ENCODE results near the gene FBH1.

FBH1 gene

GRCh38 chr10:5882961-5883360 lies 7.1 kb upstream of the FBH1 start:
- TF ChIP-seq CTCF (IDR thresholded peaks at IDR 0.05; ENCODE audit: low read depth, low read length, missing control alignments), result no peak
- no peak overlapping the region for H3K4me3 ChIP-seq (ENCODE audit: low read depth, low read length)
- in situ Hi-C loops (cut with HindIII; ENCODE audit: low pct_ligation_motif_present, low sequenced_read_pairs), result no loop called here
- no peaks in the 10 kb centered on the region for H3K27me3 ChIP-seq (replicated peaks)
- H3K27ac ChIP-seq, result no peak overlapping the region
- DNase-seq, result no peak
- peaks cover 13% of the 10 kb centered on the region for H3K36me3 ChIP-seq (replicated peaks)

GRCh38 chr10:5885619-5886018 lies 4.4 kb upstream of the FBH1 start:
- TF ChIP-seq CTCF (IDR thresholded peaks at IDR 0.05; ENCODE audit: low read depth, low read length, missing control alignments), result no peak
- Histone ChIP-seq H3K27me3 (replicated peaks) (no peaks in the 10 kb centered on the region), H3K4me3 (ENCODE audit: low read depth, low read length) (no peak overlapping the region), H3K36me3 (replicated peaks) (peaks cover 5% of the 10 kb centered on the region), H3K27ac (no peak overlapping the region)
- in situ Hi-C loops (cut with HindIII; ENCODE audit: low pct_ligation_motif_present, low sequenced_read_pairs), result no loop called here
- no peak for DNase-seq

GRCh38 chr10:5887029-5887428 lies 3.0 kb upstream of the FBH1 start:
- no peak overlapping the region for H3K4me3 ChIP-seq (ENCODE audit: low read depth, low read length)
- H3K27ac ChIP-seq, result no peak overlapping the region
- no peak for DNase-seq
- no peaks in the 10 kb centered on the region for H3K27me3 ChIP-seq (replicated peaks)
- no peak for TF ChIP-seq CTCF (IDR thresholded peaks at IDR 0.05; ENCODE audit: low read depth, low read length, missing control alignments)
- in situ Hi-C loops (cut with HindIII; ENCODE audit: low pct_ligation_motif_present, low sequenced_read_pairs), result no loop called here
- peaks cover 4% of the 10 kb centered on the region for H3K36me3 ChIP-seq (replicated peaks)

DNA sequence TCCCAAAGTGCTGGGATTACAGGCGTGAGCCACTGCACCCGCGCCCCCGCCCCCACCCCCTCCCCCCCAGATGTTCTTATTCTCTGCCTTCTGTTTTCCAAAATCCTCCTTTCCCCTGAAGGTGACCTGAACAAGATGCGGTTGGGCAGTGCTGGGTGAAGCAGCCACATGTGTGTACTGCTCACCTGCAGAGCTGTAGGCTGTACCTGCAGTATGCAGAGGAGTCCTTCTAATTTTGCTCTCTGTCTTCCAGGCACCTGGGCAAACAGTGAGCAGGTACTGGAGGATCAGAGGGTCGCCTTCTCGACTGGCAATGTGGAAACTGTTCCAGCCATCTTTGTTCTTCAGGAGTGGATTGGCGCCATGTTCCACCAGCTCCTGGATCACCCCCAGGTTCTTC lies 2.4 kb upstream of the FBH1 start:
- in situ Hi-C loops (cut with HindIII; ENCODE audit: low pct_ligation_motif_present, low sequenced_read_pairs), result no loop called here
- Histone ChIP-seq H3K27me3 (replicated peaks) (no peaks in the 10 kb centered on the region), H3K27ac (no peak overlapping the region), H3K36me3 (replicated peaks) (peaks cover 4% of the 10 kb centered on the region), H3K4me3 (ENCODE audit: low read depth, low read length) (no peak overlapping the region)
- TF ChIP-seq CTCF (IDR thresholded peaks at IDR 0.05; ENCODE audit: low read depth, low read length, missing control alignments), result no peak
- DNase-seq, result no peak

- Histone ChIP-seq H3K36me3 (replicated peaks) (peaks cover 4% of the 10 kb centered on the region), H3K4me3 (ENCODE audit: low read depth, low read length) (peak overlapping the region; percentile 83), H3K27me3 (replicated peaks) (no peaks in the 10 kb centered on the region), H3K27ac (no peak overlapping the region)
- in situ Hi-C loops (cut with HindIII; ENCODE audit: low pct_ligation_motif_present, low sequenced_read_pairs), result no loop called here
- no peak for TF ChIP-seq CTCF (IDR thresholded peaks at IDR 0.05; ENCODE audit: low read depth, low read length, missing control alignments)
- no peak for DNase-seq
These were observed 1.7 kb upstream of the FBH1 start for GRCh38 chr10:5888351-5888750.

- Histone ChIP-seq H3K4me3 (ENCODE audit: low read depth, low read length) (peak overlapping the region; percentile 83), H3K27ac (peak overlapping the region; percentile 36), H3K36me3 (replicated peaks) (peaks cover 4% of the 10 kb centered on the region), H3K27me3 (replicated peaks) (no peaks in the 10 kb centered on the region)
- DNase-seq, result no peak
- in situ Hi-C loops (cut with HindIII; ENCODE audit: low pct_ligation_motif_present, low sequenced_read_pairs), result no loop called here
- peak; percentile 2 for TF ChIP-seq CTCF (IDR thresholded peaks at IDR 0.05; ENCODE audit: low read depth, low read length, missing control alignments)
These were observed 1.0 kb upstream of the FBH1 start for GRCh38 chr10:5888843-5889623.

Data from brain microvascular endothelial cell (primary cell).